PC-3 (cell line): Measurements from ENCODE around the gene PCNT. TPM values are rescaled to one million over a fixed set of nuclear protein-coding genes. Genes with fewer than 3 reads are reported as not detected.

ENCODE experiments used
- ATAC-seq: fragments of 200-7000 bp; cut with Tn5 transposase; 2 replicates; pipeline ENCODE4 v1.9.1; 2020; ENCODE audit warnings: mild to moderate bottlenecking, moderate library complexity
- BruUV-seq: library from RNA; stranded (reverse); fragments of 400-500 nt; replicated peaks from 2 replicates; lab custom pipeline; 2021; lab: Mats Ljungman, UMichigan
- CTCF ChIA-PET: fragments of 300-600 bp; sonication (Branson Sonifier 250); formaldehyde crosslinking; loops from one replicate; lab custom pipeline; 2022; ENCODE audit warnings: antibody characterized with exemption; lab: Charles Lee
- POLR2A ChIA-PET: fragments of 300-600 bp; sonication (Branson Sonifier 250); formaldehyde crosslinking; loops from one replicate; lab custom pipeline; 2022; ENCODE audit warnings: antibody characterized with exemption; ENCODE audit not compliant: unreplicated experiment; lab: Charles Lee
- DNase-seq: peaks from one replicate; pipeline ENCODE4 v3.0.0-alpha.2; 2015
- H2AFZ ChIP-seq: fragments of 300-600 bp; sonication (generic); 2 replicates; pipeline ENCODE4 v1.6.0; 2016; ENCODE audit warnings: antibody characterized with exemption, low read length
- H3F3A ChIP-seq: fragments of 300-600 bp; sonication (generic); one replicate; pipeline ENCODE4 v1.6.0; 2017; ENCODE audit warnings: antibody characterized with exemption, low read length, control low read depth, mild to moderate bottlenecking; ENCODE audit not compliant: unreplicated experiment
- H3K27ac ChIP-seq: fragments of 300-600 bp; sonication (generic); 2 replicates; pipeline ENCODE4 v1.5.1; 2016; ENCODE audit warnings: mild to moderate bottlenecking, low read length
- H3K27me3 ChIP-seq: fragments of 300-600 bp; sonication (generic); 2 replicates; pipeline ENCODE4 v1.6.1; 2016; ENCODE audit warnings: low read length, mixed read lengths
- H3K36me3 ChIP-seq: fragments of 300-600 bp; sonication (generic); 2 replicates; pipeline ENCODE4 v1.6.1; 2016; ENCODE audit warnings: low read depth, mixed run types, low read length, mixed read lengths
- H3K4me1 ChIP-seq: fragments of 300-600 bp; sonication (generic); 2 replicates; pipeline ENCODE4 v1.5.1; 2016; ENCODE audit warnings: low read length; ENCODE audit not compliant: insufficient read depth
- H3K4me2 ChIP-seq: fragments of 300-600 bp; sonication (generic); 2 replicates; pipeline ENCODE4 v1.6.0; 2016; ENCODE audit warnings: low read length
- H3K4me3 ChIP-seq: fragments of 300-600 bp; sonication (generic); 2 replicates; pipeline ENCODE4 v1.5.1; 2016; ENCODE audit warnings: mild to moderate bottlenecking, low read length, mixed read lengths
- H3K79me2 ChIP-seq: fragments of 300-600 bp; sonication (generic); 2 replicates; pipeline ENCODE4 v1.6.1; 2017; ENCODE audit warnings: low read length, mixed read lengths
- H3K9ac ChIP-seq: fragments of 300-600 bp; sonication (generic); 2 replicates; pipeline ENCODE4 v1.6.0; 2016; ENCODE audit warnings: mild to moderate bottlenecking, low read length
- H3K9me2 ChIP-seq: fragments of 300-600 bp; sonication (generic); replicated peaks from 2 replicates; pipeline ENCODE4 v1.6.1; 2016; ENCODE audit warnings: mixed run types, low read length, mixed read lengths
- H3K9me3 ChIP-seq: fragments of 300-600 bp; sonication (generic); 2 replicates; pipeline ENCODE4 v1.6.1; 2016; ENCODE audit warnings: low read length, mixed read lengths
- H4K20me1 ChIP-seq: fragments of 300-600 bp; sonication (generic); 2 replicates; pipeline ENCODE4 v1.6.1; 2016; ENCODE audit warnings: low read length, mixed read lengths
- EZH2 ChIP-seq: fragments of 300-600 bp; sonication (generic); IDR thresholded peaks from one replicate; pipeline ENCODE4 v1.6.1; 2017; ENCODE audit warnings: antibody characterized with exemption, mild to moderate bottlenecking, low read length; ENCODE audit not compliant: unreplicated experiment
- EZH2phosphoT487 ChIP-seq: fragments of 300-600 bp; sonication (generic); IDR thresholded peaks from 2 replicates; pipeline ENCODE4 v1.6.1; 2018; ENCODE audit warnings: mild to moderate bottlenecking, antibody characterized with exemption, low read length, borderline replicate concordance
- intact Hi-C: fragments of 100-400 bp; cut with micrococcal nuclease; formaldehyde crosslinking; loops from 2 replicates; pipeline ENCODE4 v1.9.0; 2023
- total RNA-seq: library from RNA; depleted of rRNA; stranded (reverse); fragments of >200 nt; gene quantifications from 2 replicates; pipeline ENCODE4 v1.2.3, GENCODE V29; 2014
- TF ChIP-seq, protein P1 (sequence below): fragments of 300-600 bp; sonication (generic); conservative IDR thresholded peaks from 2 replicates; pipeline ENCODE4 v1.5.1; 2017; ENCODE audit warnings: antibody characterized with exemption, low read depth, mild to moderate bottlenecking, low read length

The PCNT gene
- total RNA-seq, 1 experiment from 2014 or later, result 51.4 TPM

DNA sequence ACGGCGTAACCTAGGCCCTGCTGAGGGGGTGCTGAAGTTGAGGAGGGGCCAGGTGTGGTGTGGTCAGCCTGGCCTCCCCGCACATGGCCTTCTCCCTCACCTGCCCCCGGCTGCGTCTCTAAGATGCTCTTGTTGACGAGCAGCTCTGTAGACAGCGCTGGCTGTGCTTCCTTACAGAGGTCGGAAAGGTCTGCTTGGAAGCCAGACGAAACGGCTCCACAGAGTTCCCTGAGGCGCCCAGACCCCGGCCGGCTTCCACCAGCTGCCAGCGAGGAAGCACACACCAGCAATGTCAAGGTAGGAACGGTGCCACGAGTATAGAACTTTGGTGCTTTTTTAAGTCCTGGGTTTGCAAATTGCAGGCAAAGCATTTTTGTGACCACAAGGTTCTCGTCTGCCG lies 116.0 kb downstream of the PCNT start:
- Histone ChIP-seq H2AFZ (no peak overlapping the region), H3F3A (no peaks in the 10 kb centered on the region), H3K27me3 (no peaks in the 10 kb centered on the region), H3K9ac (no peak overlapping the region), H3K36me3 (peaks cover 44% of the 10 kb centered on the region), H3K4me1 (no peaks in the 10 kb centered on the region), H3K79me2 (no peaks in the 10 kb centered on the region), H3K4me3 (no peak overlapping the region), H3K4me2 (no peak overlapping the region), H3K9me3 (no peaks in the 10 kb centered on the region), H3K27ac (no peak overlapping the region), H3K9me2 (no peaks in the 10 kb centered on the region), H4K20me1 (no peaks in the 10 kb centered on the region)
- ATAC-seq (no peak), DNase-seq (no peak)
- intact Hi-C loops, result no loop called here
- POLR2A ChIA-PET, result no interaction called here
- no TSS peak for BruUV-seq
- CTCF ChIA-PET, result no interaction called here
- TF ChIP-seq EZH2phosphoT487, result no peak
- no peak for TF ChIP-seq EZH2
- TF ChIP-seq, protein P1, sequence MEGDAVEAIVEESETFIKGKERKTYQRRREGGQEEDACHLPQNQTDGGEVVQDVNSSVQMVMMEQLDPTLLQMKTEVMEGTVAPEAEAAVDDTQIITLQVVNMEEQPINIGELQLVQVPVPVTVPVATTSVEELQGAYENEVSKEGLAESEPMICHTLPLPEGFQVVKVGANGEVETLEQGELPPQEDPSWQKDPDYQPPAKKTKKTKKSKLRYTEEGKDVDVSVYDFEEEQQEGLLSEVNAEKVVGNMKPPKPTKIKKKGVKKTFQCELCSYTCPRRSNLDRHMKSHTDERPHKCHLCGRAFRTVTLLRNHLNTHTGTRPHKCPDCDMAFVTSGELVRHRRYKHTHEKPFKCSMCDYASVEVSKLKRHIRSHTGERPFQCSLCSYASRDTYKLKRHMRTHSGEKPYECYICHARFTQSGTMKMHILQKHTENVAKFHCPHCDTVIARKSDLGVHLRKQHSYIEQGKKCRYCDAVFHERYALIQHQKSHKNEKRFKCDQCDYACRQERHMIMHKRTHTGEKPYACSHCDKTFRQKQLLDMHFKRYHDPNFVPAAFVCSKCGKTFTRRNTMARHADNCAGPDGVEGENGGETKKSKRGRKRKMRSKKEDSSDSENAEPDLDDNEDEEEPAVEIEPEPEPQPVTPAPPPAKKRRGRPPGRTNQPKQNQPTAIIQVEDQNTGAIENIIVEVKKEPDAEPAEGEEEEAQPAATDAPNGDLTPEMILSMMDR, result no peak

DNA sequence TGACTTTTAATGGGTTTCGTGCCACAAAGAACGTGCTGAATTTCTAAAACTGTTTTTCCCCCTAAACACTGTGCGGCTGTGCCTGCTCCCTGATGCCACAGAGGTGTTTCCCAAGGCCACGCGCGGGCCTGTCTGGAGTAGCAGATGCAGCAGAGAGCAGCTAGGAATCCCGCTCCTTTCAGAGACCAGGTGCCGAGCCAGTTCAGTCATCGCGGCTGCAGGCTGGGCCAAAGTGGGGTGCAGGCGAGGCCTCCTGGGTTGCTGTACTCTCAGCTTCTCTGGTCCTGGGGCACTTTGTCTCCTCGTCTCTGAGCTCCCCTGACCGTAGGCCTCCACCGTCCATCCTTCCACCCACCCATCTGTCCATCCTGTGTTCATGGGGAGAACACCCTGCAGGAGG lies 117.4 kb downstream of the PCNT start:
- H3K9me3 ChIP-seq, result no peaks in the 10 kb centered on the region
- intact Hi-C loops, result no loop called here
- DNase-seq (no peak), ATAC-seq (no peak)
- no TSS peak for BruUV-seq
- no peaks in the 10 kb centered on the region for H3K79me2 ChIP-seq
- no peaks in the 10 kb centered on the region for H3F3A ChIP-seq
- ChIA-PET CTCF (no interaction called here), POLR2A (no interaction called here)
- H3K9me2 ChIP-seq, result no peaks in the 10 kb centered on the region
- no peak overlapping the region for H3K4me2 ChIP-seq
- H4K20me1 ChIP-seq, result no peaks in the 10 kb centered on the region
- H2AFZ ChIP-seq, result no peak overlapping the region
- H3K9ac ChIP-seq, result no peak overlapping the region
- H3K27me3 ChIP-seq, result no peaks in the 10 kb centered on the region
- H3K4me1 ChIP-seq, result no peaks in the 10 kb centered on the region
- H3K27ac ChIP-seq, result no peak overlapping the region
- peaks cover 50% of the 10 kb centered on the region for H3K36me3 ChIP-seq
- no peak for TF ChIP-seq EZH2
- TF ChIP-seq, protein P1, result no peak
- TF ChIP-seq EZH2phosphoT487, result no peak
- no peak overlapping the region for H3K4me3 ChIP-seq

DNA sequence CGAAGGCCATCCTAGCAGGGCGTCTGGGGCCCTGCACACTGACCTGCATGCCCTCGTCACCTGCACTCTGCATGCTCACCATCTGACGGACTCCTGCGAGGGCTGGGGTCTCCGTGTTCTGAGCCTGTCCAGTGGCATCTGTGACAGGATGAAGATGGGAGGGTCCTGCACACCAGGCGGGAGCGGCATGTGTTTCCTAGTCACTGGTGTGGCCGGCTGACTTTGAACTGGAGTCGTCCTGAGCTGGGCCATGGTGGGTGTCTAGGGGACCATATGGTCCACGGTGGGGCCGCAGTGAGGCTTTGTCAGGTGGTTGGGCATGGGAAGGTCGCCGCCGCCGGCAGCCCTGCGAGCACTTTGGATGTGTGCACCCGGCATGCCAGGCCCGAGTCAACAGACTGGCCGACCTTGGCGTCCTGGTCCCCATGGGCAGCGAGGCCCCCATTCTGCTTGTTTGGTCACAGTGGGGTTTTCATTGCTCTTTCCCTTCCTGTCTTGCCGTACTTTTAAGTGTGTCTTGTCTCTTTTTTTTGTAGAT lies 118.1 kb downstream of the PCNT start:
- no peaks in the 10 kb centered on the region for H3K4me1 ChIP-seq
- CTCF ChIA-PET, result no interaction called here
- H2AFZ ChIP-seq, result no peak overlapping the region
- no peaks in the 10 kb centered on the region for H3K27me3 ChIP-seq
- BruUV-seq, result no TSS peak
- ATAC-seq (no peak), DNase-seq (no peak)
- no peak overlapping the region for H3K9ac ChIP-seq
- H3K4me3 ChIP-seq, result no peak overlapping the region
- no peak for TF ChIP-seq EZH2phosphoT487
- TF ChIP-seq EZH2, result no peak
- TF ChIP-seq, protein P1, result no peak
- H3K27ac ChIP-seq, result no peak overlapping the region
- H4K20me1 ChIP-seq, result no peaks in the 10 kb centered on the region
- intact Hi-C loops, result no loop called here
- POLR2A ChIA-PET, result no interaction called here
- H3K9me3 ChIP-seq, result no peaks in the 10 kb centered on the region
- H3K4me2 ChIP-seq, result no peak overlapping the region
- H3K9me2 ChIP-seq, result no peaks in the 10 kb centered on the region
- H3F3A ChIP-seq, result no peaks in the 10 kb centered on the region
- H3K36me3 ChIP-seq, result peaks cover 49% of the 10 kb centered on the region
- H3K79me2 ChIP-seq, result no peaks in the 10 kb centered on the region
